ENCODE results near the gene NGFR.

The NGFR gene

GRCh38 chr17:49504369-49504768 lies 9.3 kb downstream of the NGFR start:
- Histone ChIP-seq H3K9me2 (replicated peaks; ENCODE audit: control insufficient read depth, low read length) (no peaks in the 10 kb centered on the region), H3K9me3 (ENCODE audit: control insufficient read depth, insufficient read depth, low read length) (no peaks in the 10 kb centered on the region), H3K4me3 (ENCODE audit: low read length) (no peak overlapping the region), H3K36me3 (ENCODE audit: control insufficient read depth, low read length) (no peaks in the 10 kb centered on the region), H3K79me2 (ENCODE audit: control insufficient read depth, low read length) (no peaks in the 10 kb centered on the region), H3K27me3 (ENCODE audit: control insufficient read depth, low read length) (peaks cover 3% of the 10 kb centered on the region; the same call in 1 of the 2 replicates), H4K20me1 (ENCODE audit: control insufficient read depth, insufficient read depth, low read depth, low read length) (no peaks in the 10 kb centered on the region), H3K4me1 (ENCODE audit: control insufficient read depth, low read length) (no peaks in the 10 kb centered on the region), H3K27ac (ENCODE audit: low read depth, low read length) (no peak overlapping the region), H3F3A (ENCODE audit: control insufficient read depth, insufficient read depth) (no peaks in the 10 kb centered on the region), H3K4me2 (ENCODE audit: low read length) (no peak overlapping the region)
- TF ChIP-seq EZH2phosphoT487 (IDR thresholded peaks at IDR 0.05; ENCODE audit: borderline replicate concordance, low read length), result no peak
- TF ChIP-seq, protein P1, sequence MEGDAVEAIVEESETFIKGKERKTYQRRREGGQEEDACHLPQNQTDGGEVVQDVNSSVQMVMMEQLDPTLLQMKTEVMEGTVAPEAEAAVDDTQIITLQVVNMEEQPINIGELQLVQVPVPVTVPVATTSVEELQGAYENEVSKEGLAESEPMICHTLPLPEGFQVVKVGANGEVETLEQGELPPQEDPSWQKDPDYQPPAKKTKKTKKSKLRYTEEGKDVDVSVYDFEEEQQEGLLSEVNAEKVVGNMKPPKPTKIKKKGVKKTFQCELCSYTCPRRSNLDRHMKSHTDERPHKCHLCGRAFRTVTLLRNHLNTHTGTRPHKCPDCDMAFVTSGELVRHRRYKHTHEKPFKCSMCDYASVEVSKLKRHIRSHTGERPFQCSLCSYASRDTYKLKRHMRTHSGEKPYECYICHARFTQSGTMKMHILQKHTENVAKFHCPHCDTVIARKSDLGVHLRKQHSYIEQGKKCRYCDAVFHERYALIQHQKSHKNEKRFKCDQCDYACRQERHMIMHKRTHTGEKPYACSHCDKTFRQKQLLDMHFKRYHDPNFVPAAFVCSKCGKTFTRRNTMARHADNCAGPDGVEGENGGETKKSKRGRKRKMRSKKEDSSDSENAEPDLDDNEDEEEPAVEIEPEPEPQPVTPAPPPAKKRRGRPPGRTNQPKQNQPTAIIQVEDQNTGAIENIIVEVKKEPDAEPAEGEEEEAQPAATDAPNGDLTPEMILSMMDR (IDR thresholded peaks at IDR 0.05; ENCODE audit: low read depth, low read length, poor library complexity, severe bottlenecking), result no peak

GRCh38 chr17:49505854-49506253 lies 10.8 kb downstream of the NGFR start:
- no peak overlapping the region for H3K27ac ChIP-seq (ENCODE audit: low read depth, low read length)
- no peaks in the 10 kb centered on the region for H3F3A ChIP-seq (ENCODE audit: control insufficient read depth, insufficient read depth)
- no peaks in the 10 kb centered on the region for H3K27me3 ChIP-seq (ENCODE audit: control insufficient read depth, low read length)
- no peaks in the 10 kb centered on the region for H3K9me3 ChIP-seq (ENCODE audit: control insufficient read depth, insufficient read depth, low read length)
- H3K9me2 ChIP-seq (replicated peaks; ENCODE audit: control insufficient read depth, low read length), result no peaks in the 10 kb centered on the region
- no peak overlapping the region for H3K4me3 ChIP-seq (ENCODE audit: low read length)
- no peaks in the 10 kb centered on the region for H4K20me1 ChIP-seq (ENCODE audit: control insufficient read depth, insufficient read depth, low read depth, low read length)
- TF ChIP-seq, protein P1 (IDR thresholded peaks at IDR 0.05; ENCODE audit: low read depth, low read length, poor library complexity, severe bottlenecking), result no peak
- no peaks in the 10 kb centered on the region for H3K36me3 ChIP-seq (ENCODE audit: control insufficient read depth, low read length)
- no peak overlapping the region for H3K4me2 ChIP-seq (ENCODE audit: low read length)
- no peaks in the 10 kb centered on the region for H3K4me1 ChIP-seq (ENCODE audit: control insufficient read depth, low read length)
- H3K79me2 ChIP-seq (ENCODE audit: control insufficient read depth, low read length), result no peaks in the 10 kb centered on the region

DNA sequence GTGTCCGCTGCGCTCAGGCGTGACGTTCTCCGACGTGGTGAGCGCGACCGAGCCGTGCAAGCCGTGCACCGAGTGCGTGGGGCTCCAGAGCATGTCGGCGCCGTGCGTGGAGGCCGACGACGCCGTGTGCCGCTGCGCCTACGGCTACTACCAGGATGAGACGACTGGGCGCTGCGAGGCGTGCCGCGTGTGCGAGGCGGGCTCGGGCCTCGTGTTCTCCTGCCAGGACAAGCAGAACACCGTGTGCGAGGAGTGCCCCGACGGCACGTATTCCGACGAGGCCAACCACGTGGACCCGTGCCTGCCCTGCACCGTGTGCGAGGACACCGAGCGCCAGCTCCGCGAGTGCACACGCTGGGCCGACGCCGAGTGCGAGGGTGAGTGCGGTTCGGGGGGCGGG lies 11.2 kb downstream of the NGFR start:
- Histone ChIP-seq H3K27me3 (ENCODE audit: control insufficient read depth, low read length) (no peaks in the 10 kb centered on the region), H3K79me2 (ENCODE audit: control insufficient read depth, low read length) (no peaks in the 10 kb centered on the region), H3K4me3 (ENCODE audit: low read length) (no peak overlapping the region), H3K9me3 (ENCODE audit: control insufficient read depth, insufficient read depth, low read length) (no peaks in the 10 kb centered on the region), H3K4me2 (ENCODE audit: low read length) (no peak overlapping the region), H3F3A (ENCODE audit: control insufficient read depth, insufficient read depth) (no peaks in the 10 kb centered on the region), H4K20me1 (ENCODE audit: control insufficient read depth, insufficient read depth, low read depth, low read length) (no peaks in the 10 kb centered on the region), H3K27ac (ENCODE audit: low read depth, low read length) (no peak overlapping the region), H3K36me3 (ENCODE audit: control insufficient read depth, low read length) (no peaks in the 10 kb centered on the region), H3K4me1 (ENCODE audit: control insufficient read depth, low read length) (no peaks in the 10 kb centered on the region), H3K9me2 (replicated peaks; ENCODE audit: control insufficient read depth, low read length) (no peaks in the 10 kb centered on the region)
- TF ChIP-seq, protein P1 (IDR thresholded peaks at IDR 0.05; ENCODE audit: low read depth, low read length, poor library complexity, severe bottlenecking), result no peak
- no peak for TF ChIP-seq EZH2phosphoT487 (IDR thresholded peaks at IDR 0.05; ENCODE audit: borderline replicate concordance, low read length)
